Left hindlimb (tissue), 1 donor: ENCODE measurements around the gene SECISBP2L.
"Not testable (repeated sequence)": the region's sequence is repeated elsewhere in the genome, so short reads cannot be mapped to it uniquely, and the experiment has no call there.

Source experiments
- DNase-seq: peaks from one replicate; pipeline ENCODE4 v3.0.0-alpha.2; 2018

The SECISBP2L gene

GRCh38 chr15:48992545-48992944 is 53.7 kb downstream of the SECISBP2L start:
- no peak for DNase-seq

- DNase-seq, result no peak
Observed at GRCh38 chr15:48992096-48992495, 54.1 kb downstream of the SECISBP2L start.

GRCh38 chr15:48989170-48989569 is 57.1 kb downstream of the SECISBP2L start:
- no peak for DNase-seq

- DNase-seq, result no peak
Observed at GRCh38 chr15:48987142-48987541, 59.1 kb downstream of the SECISBP2L start.

- no peak for DNase-seq
Observed at GRCh38 chr15:48986240-48986639, 60.0 kb downstream of the SECISBP2L start.

GRCh38 chr15:48985516-48985915 is 60.7 kb downstream of the SECISBP2L start:
- no peak for DNase-seq

GRCh38 chr15:48984811-48985352 is 61.4 kb downstream of the SECISBP2L start:
- no peak for DNase-seq

GRCh38 chr15:48984021-48984710 is 62.1 kb downstream of the SECISBP2L start:
- no peak for DNase-seq

GRCh38 chr15:48983300-48983699 is 62.9 kb downstream of the SECISBP2L start:
- DNase-seq, result peak; percentile 51

GRCh38 chr15:48981941-48982340 is 64.3 kb downstream of the SECISBP2L start:
- no peak for DNase-seq

GRCh38 chr15:48978638-48979037 is 67.6 kb downstream of the SECISBP2L start:
- DNase-seq, result no peak

GRCh38 chr15:48976444-48977088 is 69.7 kb downstream of the SECISBP2L start:
- no peak for DNase-seq

- peak; percentile 88 for DNase-seq
Observed at GRCh38 chr15:48975472-48976419, 70.5 kb downstream of the SECISBP2L start.

- DNase-seq, result no peak
Observed at GRCh38 chr15:48974882-48975281, 71.4 kb downstream of the SECISBP2L start.

- DNase-seq, result no peak
Observed at GRCh38 chr15:48972750-48973503, 73.3 kb downstream of the SECISBP2L start.

GRCh38 chr15:48970926-48971325 is 75.3 kb downstream of the SECISBP2L start:
- not testable (repeated sequence) for DNase-seq

- DNase-seq, result no peak
Observed at GRCh38 chr15:48968066-48968465, 78.2 kb downstream of the SECISBP2L start.

GRCh38 chr15:48967336-48967735 is 78.9 kb downstream of the SECISBP2L start:
- no peak for DNase-seq

GRCh38 chr15:48966595-48967301 is 79.5 kb downstream of the SECISBP2L start:
- DNase-seq, result no peak

GRCh38 chr15:48965972-48966371 is 80.3 kb downstream of the SECISBP2L start:
- no peak for DNase-seq

- DNase-seq, result no peak
Observed at GRCh38 chr15:48964898-48965297, 81.3 kb downstream of the SECISBP2L start.
